ENCODE data around the gene CNTN6. TPM values are rescaled to one million over a fixed set of nuclear protein-coding genes. Genes with fewer than 3 reads are reported as not detected.

The CNTN6 gene
- total and polyA plus RNA-seq, 2 of the 4 experiments (the other 2 are of a cell fraction) = not detected

DNA sequence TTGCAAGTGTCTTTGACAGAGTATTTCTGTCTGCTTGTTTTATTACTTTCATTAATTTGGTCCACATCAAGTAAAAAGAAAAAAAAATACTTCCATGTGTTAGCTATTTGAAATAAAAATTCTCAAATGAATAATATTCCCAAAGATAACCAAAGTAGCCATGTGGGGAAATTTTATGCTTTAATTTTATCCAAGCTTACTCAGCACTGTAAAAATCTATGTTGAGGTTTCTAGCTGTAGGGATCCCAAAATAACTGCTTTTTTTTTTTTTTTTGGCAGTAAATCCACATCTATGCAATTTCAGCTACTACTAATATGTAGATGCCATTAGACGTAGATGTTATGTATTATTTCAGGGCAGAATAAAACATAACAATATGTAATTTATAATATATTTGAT is 35.4 kb upstream of the CNTN6 start:
- ChIA-PET CTCF (no interaction called here), POLR2A (ENCODE audit: unreplicated experiment) (no interaction called here)
- H2AFZ ChIP-seq (replicated peaks; ENCODE audit: low read length, poor library complexity) = no peak overlapping the region
- no peak overlapping the region for H3K56ac ChIP-seq (ENCODE audit: extremely low read depth, insufficient read depth, low read length)
- H4K20me1 ChIP-seq (ENCODE audit: insufficient read depth, low read length) = no peaks in the 10 kb centered on the region
- ATAC-seq (ENCODE audit: low read depth) = no peak
- H3K4me1 ChIP-seq (ENCODE audit: control insufficient read depth, insufficient read depth, low read length) = no peaks in the 10 kb centered on the region
- no peak overlapping the region for H3K27ac ChIP-seq (ENCODE audit: insufficient read depth, low read length)
- no peak overlapping the region for H3K18ac ChIP-seq (ENCODE audit: low read depth, low read length)
- no peaks in the 10 kb centered on the region for H3K9me3 ChIP-seq (ENCODE audit: control insufficient read depth, insufficient read depth, low read length)
- H3K79me1 ChIP-seq (ENCODE audit: low read depth in 1 of 2, low read length in 2 of 2) = no peaks in the 10 kb centered on the region
- in situ Hi-C loops (cut with MboI; ENCODE audit: low sequenced_read_pairs) (no loop called here), dilution Hi-C loops (cut with HindIII; ENCODE audit: low sequenced_read_pairs, unreplicated experiment) (no loop called here), intact Hi-C loops (cut with micrococcal nuclease) (no loop called here)
- no peak overlapping the region for H3K4me3 ChIP-seq (ENCODE audit: insufficient read depth, low read depth, low read length)
- no peak overlapping the region for H2BK15ac ChIP-seq (ENCODE audit: low read depth, low read length)
- H3K36me3 ChIP-seq (ENCODE audit: control insufficient read depth, insufficient read depth, low read length) = no peaks in the 10 kb centered on the region
- DNase-seq = no peak
- no peak overlapping the region for H3K4ac ChIP-seq (ENCODE audit: low read depth, low read length)
- H3K27me3 ChIP-seq (ENCODE audit: control insufficient read depth, insufficient read depth, low read length) = no peaks in the 10 kb centered on the region
- no peak overlapping the region for H2BK120ac ChIP-seq (ENCODE audit: low read depth, low read length)
- no peak overlapping the region for H4K5ac ChIP-seq (ENCODE audit: low read depth, low read length)
- TF ChIP-seq CTCF (conservative IDR thresholded peaks at IDR 0.05; ENCODE audit: low read depth, low read length) (no peak), MAFK (IDR thresholded peaks at IDR 0.05; ENCODE audit: low read depth, low read length) (no peak), CHD1 (IDR thresholded peaks at IDR 0.05; ENCODE audit: low read depth, low read length) (no peak), SMC3 (IDR thresholded peaks at IDR 0.05; ENCODE audit: low read depth, low read length) (no peak), RAD21 (IDR thresholded peaks at IDR 0.05; ENCODE audit: low read length) (no peak), MAZ (IDR thresholded peaks at IDR 0.05; ENCODE audit: borderline replicate concordance, low read depth, low read length) (no peak)
- TF ChIP-seq, protein P1, sequence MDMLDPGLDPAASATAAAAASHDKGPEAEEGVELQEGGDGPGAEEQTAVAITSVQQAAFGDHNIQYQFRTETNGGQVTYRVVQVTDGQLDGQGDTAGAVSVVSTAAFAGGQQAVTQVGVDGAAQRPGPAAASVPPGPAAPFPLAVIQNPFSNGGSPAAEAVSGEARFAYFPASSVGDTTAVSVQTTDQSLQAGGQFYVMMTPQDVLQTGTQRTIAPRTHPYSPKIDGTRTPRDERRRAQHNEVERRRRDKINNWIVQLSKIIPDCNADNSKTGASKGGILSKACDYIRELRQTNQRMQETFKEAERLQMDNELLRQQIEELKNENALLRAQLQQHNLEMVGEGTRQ (IDR thresholded peaks at IDR 0.05; ENCODE audit: low read depth, low read length) = no peak
- no peak overlapping the region for H4K91ac ChIP-seq (ENCODE audit: insufficient read depth, low read depth, low read length)
- H2AK9ac ChIP-seq (replicated peaks; ENCODE audit: low read depth, low read length, poor library complexity) = no peak overlapping the region
- H3K14ac ChIP-seq (replicated peaks; ENCODE audit: low read depth, low read length) = no peak overlapping the region
- H3K4me2 ChIP-seq (ENCODE audit: low read depth, low read length) = no peak overlapping the region
- no peak overlapping the region for H2AK5ac ChIP-seq (ENCODE audit: low read depth, low read length)
- H3K23ac ChIP-seq (ENCODE audit: low read depth, low read length) = no peak overlapping the region
- no peak overlapping the region for H2BK20ac ChIP-seq (ENCODE audit: low read depth, low read length)
- no peak overlapping the region for H4K8ac ChIP-seq (ENCODE audit: low read depth in 2 of 2, low read length in 2 of 2)
- H3K9ac ChIP-seq (ENCODE audit: low read depth, low read length) = no peak overlapping the region
- no CpG with 5 or more reads among the region's 1 CpG for WGBS, 2 experiments (ENCODE audit: extremely low coverage in 2 of 2, insufficient read length in 1 of 2)
- no peaks in the 10 kb centered on the region for H3K9me1 ChIP-seq (ENCODE audit: insufficient read depth, low read length)
- BruUV-seq (replicated peaks) = no TSS peak
- no peak overlapping the region for H2BK5ac ChIP-seq (ENCODE audit: low read depth, low read length, poor library complexity, severe bottlenecking)
